Gastrocnemius medialis (tissue), 4 donors: ENCODE data around the gene DHRS3. TPM values are rescaled to one million over a fixed set of nuclear protein-coding genes. Genes with fewer than 3 reads are reported as not detected.

Experiments
- ATAC-seq, 2 donors: fragments of 150-250 bp; one replicate each; pipeline ENCODE4 v1.9.1; 2016
- DNase-seq, 2 donors: peaks; one replicate each; pipeline ENCODE4 v3.0.0-alpha.2; 2019
- H3K27ac ChIP-seq, 4 donors: fragments of 200-600 bp; sonication (generic); 1 replicate in 1 of 4; 2 replicates in 3 of 4; pipeline ENCODE4 v1.5.1; 2016 to 2018; ENCODE audit warnings: mild to moderate bottlenecking in 2 of 4, moderate library complexity in 1 of 4
- H3K27me3 ChIP-seq, 3 donors: fragments of 200-600 bp; sonication (generic) in 2 of 3; 1 replicate in 1 of 3; 2 replicates in 2 of 3; pipeline versions ENCODE4 v1.5.1 to v1.6.0; 2016 to 2019; ENCODE audit warnings: mild to moderate bottlenecking in 1 of 3, moderate library complexity in 1 of 3
- H3K36me3 ChIP-seq, 2 donors: fragments of 200-600 bp; sonication (generic) in 1 of 2; one replicate each; pipeline ENCODE4 v1.5.1; 2017 to 2018
- H3K4me1 ChIP-seq, 2 donors: fragments of 200-600 bp; sonication (generic) in 1 of 2; one replicate each; pipeline ENCODE4 v1.5.1; 2016 to 2017; ENCODE audit warnings: mild to moderate bottlenecking in 2 of 2
- H3K4me3 ChIP-seq, 4 donors: fragments of 200-600 bp; sonication (generic) in 3 of 4; 1 replicate in 1 of 4; 2 replicates in 3 of 4; pipeline ENCODE4 v1.5.1; 2016 to 2019; ENCODE audit warnings: mild to moderate bottlenecking in 2 of 4
- H3K9me3 ChIP-seq, 3 donors: fragments of 200-600 bp; sonication (generic) in 2 of 3; 1 replicate in 1 of 3; 2 replicates in 2 of 3; pipeline ENCODE4 v1.5.1; 2016 to 2019
- CTCF ChIP-seq, 5 experiments: fragments of 450-650 bp in 3 of 5; fragments of 200-600 bp in 2 of 5; sonication (generic) in 2 of 5; IDR thresholded peaks in 4 of 5; conservative IDR thresholded peaks in 1 of 5; 1 replicate in 4 of 5; 2 replicates in 1 of 5; pipeline ENCODE4 v1.5.1; 2016 to 2019; ENCODE audit warnings: antibody characterized with exemption in 5 of 5, mild to moderate bottlenecking in 3 of 5, moderate library complexity in 3 of 5
- POLR2A ChIP-seq, 2 donors: fragments of 450-650 bp; IDR thresholded peaks; one replicate each; pipeline ENCODE4 v1.6.1; 2017; ENCODE audit warnings: antibody characterized with exemption in 2 of 2, mild to moderate bottlenecking in 2 of 2, moderate library complexity in 2 of 2
- in situ Hi-C, 4 donors: fragments of 200-750 bp; cut with MboI; loops; one replicate each; pipeline versions ENCODE4 v1.15.0 to v1.8.0; 2017; ENCODE audit warnings: low sequenced_read_pairs in 4 of 4
- intact Hi-C: fragments of 100-400 bp; cut with DNase I; formaldehyde crosslinking; loops from one replicate; pipeline ENCODE4 v1.15.1; 2023; ENCODE audit warnings: low total_unique reads
- total RNA-seq, 4 donors: library from RNA; depleted of rRNA; stranded (reverse); fragments of >200 nt; gene quantifications; one replicate each; pipeline versions ENCODE4 v1.1.0 to v1.2.3, GENCODE V29; 2016

Gene DHRS3
- total RNA-seq, 4 donors from 2014 or later, result 28.5 to 108 (median 67.0) TPM

- TF ChIP-seq CTCF (IDR thresholded peaks at IDR 0.05 in 4 of 5, conservative IDR thresholded peaks at IDR 0.05 in 1 of 5) (no peak), POLR2A (IDR thresholded peaks at IDR 0.05) (no peak)
- H3K4me1 ChIP-seq, result peaks cover 4 to 14% of the 10 kb centered on the region in 2 donors
- peak overlapping the region; percentile 65 to 78 (median 68) for H3K27ac ChIP-seq
- H3K36me3 ChIP-seq, result peaks cover 0 to 49% of the 10 kb centered on the region in 2 donors
- in situ Hi-C loops, result no loop called here
- H3K9me3 ChIP-seq, result no peaks in the 10 kb centered on the region
- H3K4me3 ChIP-seq, result no peak overlapping the region
- ATAC-seq, result peak; percentile 53 to 68
- peak in 1 of 2 donors; percentile 67 for DNase-seq
- no peaks in the 10 kb centered on the region for H3K27me3 ChIP-seq
- intact Hi-C loops, result no loop called here
Observed at GRCh38 chr1:12573015-12573825, 44.8 kb downstream of the DHRS3 start.

- peaks cover 0 to 45% of the 10 kb centered on the region in 2 donors for H3K36me3 ChIP-seq
Observed at GRCh38 chr1:12572522-12572921, 45.5 kb downstream of the DHRS3 start.

DNA sequence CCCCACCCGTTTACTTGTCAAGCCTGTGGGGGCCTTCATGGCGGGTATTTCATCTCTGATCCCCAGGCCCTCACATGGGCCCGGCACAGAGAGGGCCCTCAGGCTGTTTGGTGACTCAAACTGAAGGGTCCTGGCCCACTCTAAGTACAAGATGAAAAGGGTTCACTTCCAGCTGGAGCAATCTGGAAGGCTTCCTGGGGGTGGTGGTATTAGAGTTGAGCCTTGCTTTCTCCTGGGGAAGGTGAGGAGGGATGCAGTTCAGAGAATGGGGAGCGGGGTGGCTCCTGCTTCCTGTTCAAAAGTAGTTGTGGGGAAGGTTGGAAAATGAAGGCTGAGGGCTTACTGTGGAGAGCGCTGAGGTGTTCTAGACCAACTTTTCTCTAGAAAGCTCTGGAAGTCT lies 47.7 kb downstream of the DHRS3 start:
- Histone ChIP-seq H3K36me3 (peaks cover 0 to 39% of the 10 kb centered on the region in 2 donors), H3K27ac (no peak overlapping the region), H3K9me3 (no peaks in the 10 kb centered on the region), H3K4me3 (no peak overlapping the region), H3K27me3 (no peaks in the 10 kb centered on the region), H3K4me1 (peaks cover 6 to 19% of the 10 kb centered on the region in 2 donors)
- TF ChIP-seq CTCF (IDR thresholded peaks at IDR 0.05 in 4 of 5, conservative IDR thresholded peaks at IDR 0.05 in 1 of 5) (no peak), POLR2A (IDR thresholded peaks at IDR 0.05) (no peak)
- DNase-seq, result no peak
- ATAC-seq, result no peak
- in situ Hi-C loops (no loop called here), intact Hi-C loops (no loop called here)

More at GRCh38 chr1:12572522-12572921, 45.5 kb downstream of the DHRS3 start:
- Histone ChIP-seq H3K27ac (peak overlapping the region; percentile 65 to 78 (median 68)), H3K27me3 (no peaks in the 10 kb centered on the region), H3K4me3 (no peak overlapping the region), H3K9me3 (no peaks in the 10 kb centered on the region), H3K4me1 (peaks cover 4 to 14% of the 10 kb centered on the region in 2 donors)
- in situ Hi-C loops (no loop called here), intact Hi-C loops (no loop called here)
- TF ChIP-seq POLR2A (IDR thresholded peaks at IDR 0.05) (no peak), CTCF (IDR thresholded peaks at IDR 0.05 in 4 of 5, conservative IDR thresholded peaks at IDR 0.05 in 1 of 5) (no peak)
- ATAC-seq, result peak in 1 of 2 donors; percentile 28
- DNase-seq, result no peak

- H3K27ac ChIP-seq, result peak overlapping the region in 1 of 4 donors; percentile 65
- H3K9me3 ChIP-seq, result no peaks in the 10 kb centered on the region
- peaks cover 0 to 37% of the 10 kb centered on the region in 2 donors for H3K36me3 ChIP-seq
Observed at GRCh38 chr1:12568009-12568767, 49.8 kb downstream of the DHRS3 start.

More at GRCh38 chr1:12568009-12568767, 49.8 kb downstream of the DHRS3 start:
- H3K27me3 ChIP-seq, result no peaks in the 10 kb centered on the region
- DNase-seq (no peak), ATAC-seq (no peak)
- peaks cover 8 to 18% of the 10 kb centered on the region in 2 donors for H3K4me1 ChIP-seq
- intact Hi-C loops (no loop called here), in situ Hi-C loops (no loop called here)
- H3K4me3 ChIP-seq, result no peak overlapping the region
- TF ChIP-seq POLR2A (IDR thresholded peaks at IDR 0.05) (no peak), CTCF (IDR thresholded peaks at IDR 0.05 in 4 of 5, conservative IDR thresholded peaks at IDR 0.05 in 1 of 5) (no peak)
